ENCODE measurements around the gene PLEKHH1.

The PLEKHH1 gene

DNA sequence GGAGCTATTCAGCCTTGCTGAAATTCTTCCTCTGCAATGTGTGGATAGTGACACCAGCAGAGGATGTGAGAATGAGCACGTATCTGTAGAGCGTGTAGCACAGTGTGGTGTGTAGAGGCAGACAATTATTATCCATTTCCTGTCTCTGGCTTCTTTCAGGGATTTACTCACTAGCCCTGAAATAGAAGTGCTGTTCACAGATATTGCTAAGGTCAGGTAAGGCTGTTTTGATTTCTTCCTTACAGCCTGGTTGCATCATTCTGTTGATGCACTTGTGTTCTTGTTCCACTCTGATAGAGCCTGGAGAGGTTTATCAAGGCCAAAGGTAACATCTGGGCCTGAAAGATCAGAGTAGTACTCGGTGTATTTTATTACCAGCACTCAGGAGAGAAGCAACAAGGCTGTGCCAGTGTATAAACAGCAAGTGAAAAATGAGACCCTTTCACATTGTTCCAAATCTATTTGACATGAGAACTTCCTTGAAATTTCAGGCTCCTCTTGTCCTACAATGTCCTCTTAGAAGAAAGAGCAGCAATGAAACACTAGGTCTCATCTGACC is 103.3 kb downstream of the PLEKHH1 start:
- no peak for DNase-seq

DNA sequence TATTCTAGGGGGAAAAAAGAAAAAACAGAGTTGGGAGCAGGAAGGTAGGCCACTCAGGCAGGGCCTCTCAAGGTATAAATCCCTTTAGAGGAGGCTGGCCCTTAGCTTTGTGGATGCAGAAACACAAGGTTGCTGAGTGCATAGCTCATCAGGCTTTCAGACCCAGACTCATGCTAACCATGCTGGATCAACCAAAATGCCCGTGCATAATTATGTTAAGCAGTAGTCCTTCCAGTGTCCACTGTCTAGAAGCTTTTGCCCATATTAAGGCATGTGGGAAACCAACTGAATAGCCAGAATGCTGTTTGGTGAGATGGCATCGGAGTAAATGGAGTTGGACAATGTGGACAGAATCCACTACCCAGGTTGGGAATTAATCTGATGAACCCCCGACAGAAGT is 105.6 kb downstream of the PLEKHH1 start:
- no peak for DNase-seq

Measured in NCI-H1048 (cell line).